B cell (primary cell): ENCODE measurements around the gene GLB1L.

ENCODE experiments used
- CTCF ChIP-seq: fragments of 200-600 bp; IDR thresholded peaks from one replicate; pipeline ENCODE4 v1.8.0; 2022; ENCODE audit warnings: antibody characterized with exemption, mild to moderate bottlenecking
- EZH2 ChIP-seq: IDR thresholded peaks from 2 replicates; pipeline ENCODE4 v1.6.1; 2012; ENCODE audit warnings: borderline replicate concordance, low read depth, mild to moderate bottlenecking, moderate library complexity, low read length; ENCODE audit not compliant: insufficient read depth, poor library complexity, severe bottlenecking

GRCh38 chr2:219216535-219216915, 28.7 kb downstream of the GLB1L start:
- TF ChIP-seq EZH2 (no peak), CTCF (no peak)
